GM12872 (cell line): ENCODE measurements around the gene MTERF4.

Experiments used
- CTCF ChIP-seq: IDR thresholded peaks from 3 replicates; pipeline ENCODE4 v1.5.1; 2011; ENCODE audit warnings: low read depth, mild to moderate bottlenecking, low read length, moderate library complexity; ENCODE audit not compliant: insufficient read depth

The MTERF4 gene

GRCh38 chr2:241110089-241110606, 8.1 kb upstream of the MTERF4 start:
- TF ChIP-seq CTCF: no peak

- no peak for TF ChIP-seq CTCF
These were observed 7.4 kb upstream of the MTERF4 start for GRCh38 chr2:241109210-241110088.

GRCh38 chr2:241108271-241109209, 6.5 kb upstream of the MTERF4 start:
- no peak for TF ChIP-seq CTCF

- no peak for TF ChIP-seq CTCF
These were observed 5.1 kb upstream of the MTERF4 start for GRCh38 chr2:241107031-241107783.

- no peak for TF ChIP-seq CTCF
These were observed 3.6 kb upstream of the MTERF4 start for GRCh38 chr2:241105641-241106040.

- TF ChIP-seq CTCF: no peak
These were observed 1.1 kb upstream of the MTERF4 start for GRCh38 chr2:241103176-241103595.

- TF ChIP-seq CTCF: no peak
These were observed 2.8 kb downstream of the MTERF4 start for GRCh38 chr2:241099246-241099645.
